ENCODE data around the gene NECTIN1.

NECTIN1 gene

GRCh38 chr11:119635776-119636175 is 93.2 kb downstream of the NECTIN1 start:
- DNase-seq = no peak

GRCh38 chr11:119635041-119635740 is 93.8 kb downstream of the NECTIN1 start:
- DNase-seq = no peak

DNA sequence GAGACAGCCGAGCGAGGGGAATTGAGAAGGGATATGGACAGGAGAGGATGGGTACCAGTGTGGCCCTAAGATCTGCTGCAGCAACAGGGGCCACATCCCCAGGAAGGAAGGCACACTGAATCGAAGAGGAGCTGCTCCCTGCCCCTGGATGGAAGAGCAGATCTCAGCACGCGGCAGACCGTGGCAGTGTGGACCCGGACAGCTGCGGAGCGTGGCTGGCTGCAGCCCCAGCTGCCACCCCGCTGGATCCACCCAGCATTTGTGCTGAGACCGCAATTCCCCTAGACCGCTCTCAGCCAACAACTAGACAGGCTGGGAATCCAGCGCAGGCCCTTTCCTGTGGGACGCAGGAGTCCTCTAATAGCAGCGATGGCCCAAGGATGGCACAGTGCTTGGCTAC is 94.7 kb downstream of the NECTIN1 start:
- no peak for DNase-seq

- DNase-seq = no peak
Observed at GRCh38 chr11:119629834-119630624, 99.0 kb downstream of the NECTIN1 start.

DNA sequence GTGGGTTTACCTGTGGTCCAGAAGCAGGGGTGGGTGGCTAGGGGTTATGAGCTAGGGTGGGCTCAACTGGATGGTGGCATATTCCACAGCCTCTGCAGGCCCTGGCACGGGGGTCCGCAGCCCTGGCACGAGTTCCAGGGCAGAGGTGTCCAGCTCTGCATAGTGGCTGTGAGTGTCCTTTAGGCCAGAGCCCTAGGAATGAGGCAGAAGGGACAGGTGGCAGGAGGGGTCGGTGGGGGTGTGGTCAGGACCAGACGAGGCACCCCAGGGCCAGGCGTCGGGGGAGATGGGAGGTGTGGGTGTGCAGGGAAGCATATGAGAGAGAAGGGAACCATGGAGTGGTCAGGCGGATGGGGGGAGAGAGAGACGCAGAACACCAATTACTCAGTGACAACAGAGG is 99.9 kb downstream of the NECTIN1 start:
- DNase-seq = no peak

DNA sequence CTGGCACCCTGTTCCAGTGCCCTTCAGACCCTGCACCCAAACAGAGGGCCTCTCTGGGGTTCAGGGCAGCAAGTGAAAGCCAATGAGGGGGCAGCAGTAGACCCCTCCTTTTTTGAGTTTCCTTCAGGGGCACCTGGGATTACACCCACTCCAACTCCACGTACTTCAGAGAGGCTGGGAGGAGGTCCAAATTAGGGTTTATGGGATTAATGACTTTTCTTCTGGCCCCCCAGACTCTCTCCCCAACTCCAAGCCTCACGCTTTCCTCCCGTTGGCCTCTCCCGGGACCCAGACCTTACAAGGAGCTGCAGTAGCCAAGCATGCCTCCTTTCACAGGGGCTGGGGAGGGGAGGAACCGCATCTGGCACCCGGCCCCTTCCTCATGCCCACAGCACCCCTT is 101.7 kb downstream of the NECTIN1 start:
- DNase-seq = no peak

GRCh38 chr11:119626871-119627270 is 102.1 kb downstream of the NECTIN1 start:
- DNase-seq = no peak

DNA sequence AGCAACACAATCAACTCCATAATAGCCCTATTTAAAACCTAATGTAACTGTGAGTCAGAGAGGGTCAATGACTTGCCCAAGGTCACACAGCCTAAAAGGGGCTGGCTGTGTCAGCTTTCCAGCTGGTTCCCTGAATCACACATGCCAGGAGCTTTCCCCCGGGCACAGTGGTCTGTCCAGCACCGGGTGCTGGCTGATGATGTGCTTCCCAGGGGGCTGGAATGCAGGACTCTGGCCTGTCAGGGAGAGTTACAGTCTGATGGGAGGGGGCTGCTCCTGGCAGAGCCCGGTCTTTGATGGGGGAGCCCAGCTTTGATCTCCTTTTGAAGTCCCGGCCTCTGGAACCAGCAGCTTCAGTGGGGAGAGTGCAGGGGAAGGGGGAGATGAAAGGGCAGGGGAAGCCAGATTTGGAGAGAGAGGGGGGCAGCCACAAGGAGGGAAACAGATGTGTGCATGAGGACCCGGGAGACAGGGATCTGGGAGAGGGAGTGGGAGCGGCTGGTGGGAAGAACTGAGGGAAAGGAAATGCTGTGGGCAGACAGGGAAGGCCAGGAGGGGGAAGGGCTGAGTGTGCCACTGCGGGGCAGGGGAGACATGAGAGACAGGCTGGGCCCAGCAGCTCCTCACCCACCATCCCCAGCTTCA is 102.7 kb downstream of the NECTIN1 start:
- no peak for DNase-seq

DNA sequence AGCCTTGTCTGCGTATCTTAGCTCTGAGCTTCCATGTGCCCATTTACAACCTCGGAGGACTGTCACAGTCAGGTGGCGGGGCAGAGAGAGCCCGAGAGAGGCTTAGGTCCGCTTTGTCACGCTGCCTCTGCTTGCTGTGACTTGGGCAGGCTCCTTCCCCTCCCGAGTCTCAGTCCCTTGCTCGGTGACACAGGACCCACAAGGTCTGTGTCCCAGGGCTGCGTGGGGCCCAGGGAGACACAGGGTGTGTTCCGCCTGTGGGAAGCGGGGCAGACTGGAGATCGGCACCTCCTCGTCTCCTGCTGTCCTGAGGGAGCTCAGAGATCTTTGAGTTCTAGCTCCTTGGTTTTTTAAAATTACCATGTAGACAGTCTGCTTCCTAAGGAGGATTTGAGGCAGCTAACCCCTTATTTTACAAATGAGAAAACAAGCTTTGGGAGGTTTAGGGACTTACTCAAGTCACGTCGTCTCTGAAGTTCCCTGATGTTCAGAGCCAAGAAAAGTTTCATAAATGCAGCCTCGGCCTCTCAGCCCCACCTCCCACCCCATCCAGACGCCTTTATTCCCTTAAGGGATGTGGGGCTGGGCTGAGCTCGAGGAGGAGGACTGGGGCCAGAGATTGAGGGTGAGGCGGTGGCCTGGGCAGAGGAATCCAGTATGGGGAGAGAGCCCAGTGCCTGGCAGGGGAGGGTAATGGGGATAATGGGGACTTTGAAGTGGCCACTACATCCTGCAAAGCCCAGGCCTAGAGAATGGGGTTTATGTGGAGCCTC is 103.6 kb downstream of the NECTIN1 start:
- DNase-seq = no peak

- DNase-seq = no peak
Observed at GRCh38 chr11:119624629-119625028, 104.4 kb downstream of the NECTIN1 start.

DNA sequence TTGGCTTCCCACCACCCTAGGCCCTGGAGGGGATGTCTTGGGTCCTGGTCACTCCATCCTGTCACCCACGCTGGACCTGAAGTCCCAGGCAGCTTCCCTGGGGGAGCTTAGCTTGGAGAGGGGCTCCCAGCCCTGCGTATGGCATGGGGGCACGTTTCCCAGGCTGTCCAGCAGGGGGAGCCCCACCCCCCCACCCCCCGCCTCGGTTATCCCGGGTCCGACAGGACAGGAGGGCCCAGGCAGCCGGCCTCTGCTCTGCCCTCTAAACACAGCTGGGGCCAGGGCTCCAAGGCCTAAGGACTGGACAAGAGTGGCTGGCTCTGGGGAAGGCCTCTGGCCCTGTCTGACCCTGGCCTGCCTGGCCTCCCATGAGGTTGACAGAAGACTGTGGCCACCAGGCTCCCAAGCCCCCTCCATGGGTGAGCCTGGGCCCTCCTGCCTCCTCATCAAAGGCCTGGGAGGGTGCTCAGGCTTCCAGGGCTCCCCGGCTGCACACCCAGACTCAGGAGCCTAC is 104.8 kb downstream of the NECTIN1 start:
- no peak for DNase-seq

GRCh38 chr11:119623682-119624081 is 105.3 kb downstream of the NECTIN1 start:
- no peak for DNase-seq

DNA sequence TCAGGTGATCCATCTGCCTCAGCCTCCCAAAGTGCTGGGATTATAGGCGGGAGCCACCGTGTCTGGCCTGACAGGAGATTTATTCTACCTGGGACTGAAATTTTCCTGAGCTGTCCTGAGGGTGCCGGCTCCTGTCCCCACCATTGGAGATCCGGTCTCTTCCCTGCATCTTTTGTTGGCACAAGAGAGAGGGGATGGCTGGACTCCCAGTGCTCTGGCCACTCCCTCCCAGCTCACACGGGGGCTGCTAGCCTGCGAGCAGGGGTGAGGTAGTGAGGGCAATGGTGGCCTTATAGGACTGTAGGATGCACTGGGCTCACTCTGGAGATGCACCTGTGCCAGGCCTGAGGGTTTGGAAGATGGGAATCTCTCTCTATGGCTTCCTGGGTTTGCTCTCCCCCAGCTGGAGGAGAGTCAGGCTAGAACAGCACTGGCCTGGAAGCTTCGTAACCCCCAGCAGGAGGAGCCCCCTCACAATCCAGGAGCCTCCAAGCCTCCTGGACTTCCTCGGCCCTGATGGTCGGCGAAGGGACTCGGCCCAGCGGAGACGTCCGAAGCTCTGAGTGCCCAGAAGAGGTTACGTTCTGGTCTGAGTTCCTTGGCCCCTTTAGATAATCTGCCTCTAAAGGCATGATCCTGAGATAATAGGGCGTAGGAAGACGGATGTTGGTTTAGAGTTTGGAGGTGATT is 106.4 kb downstream of the NECTIN1 start:
- no peak for DNase-seq

DNA sequence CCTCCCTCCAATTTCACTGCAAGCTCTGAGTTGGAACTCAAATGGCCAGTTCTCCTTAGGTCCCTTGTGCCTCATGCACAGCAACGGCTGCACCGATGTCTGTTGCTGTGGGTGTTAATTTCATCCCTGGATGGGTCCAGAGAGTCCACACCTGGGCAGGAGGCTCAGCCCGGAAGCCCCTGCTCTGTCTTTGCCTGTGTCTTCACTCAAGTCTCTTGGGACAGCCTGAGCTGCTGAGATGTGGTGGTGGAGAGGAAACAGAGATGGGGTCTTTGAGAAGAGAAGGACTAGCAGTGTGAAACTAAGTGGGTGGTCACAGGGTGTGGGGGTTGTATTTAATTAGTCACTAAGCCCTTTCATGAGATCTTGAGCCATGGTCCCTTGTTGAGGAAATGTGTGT is 109.3 kb downstream of the NECTIN1 start:
- DNase-seq = no peak

- DNase-seq = no peak
Observed at GRCh38 chr11:119618208-119618909, 110.6 kb downstream of the NECTIN1 start.

DNA sequence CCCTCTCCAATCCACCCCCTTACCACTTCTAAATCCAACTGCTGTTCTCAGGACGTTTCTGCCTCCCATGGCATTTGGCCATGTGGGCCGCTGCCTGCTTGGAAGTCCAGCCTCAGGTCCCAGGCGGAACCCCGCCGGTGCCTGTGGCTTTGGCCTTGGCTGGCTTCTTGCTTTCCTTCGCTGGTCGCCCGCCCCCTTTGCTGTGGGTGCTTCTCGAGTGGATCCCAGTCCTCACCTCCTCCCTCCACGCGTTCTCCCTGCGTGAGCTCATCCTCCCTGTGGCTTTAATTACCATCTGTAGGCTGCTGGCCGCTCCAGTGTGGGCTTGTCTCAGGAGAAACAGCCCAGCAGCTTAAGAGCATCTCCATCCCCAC is 111.7 kb downstream of the NECTIN1 start:
- DNase-seq = no peak

DNA sequence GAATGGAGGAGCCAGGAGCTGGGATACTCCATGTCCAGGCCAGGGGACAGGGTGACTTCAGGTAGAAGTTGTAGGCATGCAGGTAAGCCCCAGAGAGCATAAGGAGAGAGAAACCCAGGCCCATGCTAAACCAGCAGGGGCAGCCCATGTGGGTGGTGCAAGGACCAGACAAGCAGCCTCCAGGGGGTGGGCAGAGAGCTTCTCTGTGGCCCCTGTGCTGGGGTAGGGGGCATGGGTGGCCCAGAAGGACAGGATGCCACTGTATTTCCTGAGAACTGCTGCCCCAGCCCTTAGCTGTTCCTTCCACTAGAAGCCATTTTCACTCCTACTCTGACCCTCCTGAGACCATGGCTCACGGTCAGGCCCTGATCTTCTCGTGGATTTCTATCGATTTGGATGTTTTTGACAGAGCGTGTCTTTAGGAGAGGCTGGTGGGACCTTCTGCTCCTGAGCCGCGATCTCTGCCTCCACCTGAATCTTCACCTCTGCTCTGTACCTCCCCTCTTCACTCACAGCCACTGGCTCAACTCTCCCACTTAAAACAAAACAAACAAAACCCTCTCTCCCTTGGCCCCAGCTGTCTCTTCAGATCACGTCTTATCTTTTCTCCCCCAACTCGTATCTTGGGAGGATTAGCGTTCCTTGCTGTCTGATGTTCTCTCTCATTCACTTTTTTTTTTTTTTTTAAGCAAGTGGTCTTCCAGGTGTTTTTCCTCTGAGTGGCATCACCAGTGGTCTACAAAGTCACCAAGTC is 112.2 kb downstream of the NECTIN1 start:
- no peak for DNase-seq

DNA sequence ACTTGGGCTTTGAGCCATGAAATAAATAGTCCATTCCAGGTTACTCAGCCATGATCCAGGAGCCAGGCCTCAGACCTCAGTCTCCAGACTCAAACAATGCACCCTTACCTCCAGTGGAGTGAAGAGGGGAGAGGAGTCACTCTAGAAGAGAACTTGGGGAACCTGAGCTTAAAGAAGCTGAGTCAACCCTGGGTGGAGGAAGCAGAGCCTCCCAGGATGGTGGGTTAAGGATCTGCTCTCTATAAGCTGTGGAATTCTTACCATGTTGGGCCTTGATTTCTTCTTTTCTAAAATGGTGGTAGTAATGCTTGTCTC is 113.2 kb downstream of the NECTIN1 start:
- no peak for DNase-seq

GRCh38 chr11:119615003-119615881 is 113.8 kb downstream of the NECTIN1 start:
- no peak for DNase-seq
